ENCODE measurements around the gene ADAMTS20. TPM values are rescaled to one million over a fixed set of nuclear protein-coding genes. Genes with fewer than 3 reads are reported as not detected.

The ADAMTS20 gene
- total RNA-seq, 1 experiment from 2014 or later: 0.07 TPM

- intact Hi-C loops (cut with micrococcal nuclease; ENCODE audit: unreplicated experiment): no loop called here
- Histone ChIP-seq H3K4me1 (no peaks in the 10 kb centered on the region), H3K4me3 (ENCODE audit: low read depth, low read length) (no peak overlapping the region), H3K9me3 (peaks cover 21% of the 10 kb centered on the region), H3K36me3 (ENCODE audit: control insufficient read depth, insufficient read depth, low read length) (no peaks in the 10 kb centered on the region), H3K27me3 (replicated peaks; ENCODE audit: control insufficient read depth, insufficient read depth, low read length) (no peaks in the 10 kb centered on the region)
- Mint-ChIP-seq H3K4me1 (ENCODE audit: low read depth, unreplicated experiment) (no peaks in the 10 kb centered on the region), H3K9me3 (ENCODE audit: unreplicated experiment) (peaks cover 37% of the 10 kb centered on the region), H3K36me3 (ENCODE audit: insufficient read depth, unreplicated experiment) (no peaks in the 10 kb centered on the region), H3K27ac (ENCODE audit: unreplicated experiment) (no peak overlapping the region), H3K27me3 (ENCODE audit: insufficient read depth, unreplicated experiment) (no peaks in the 10 kb centered on the region), H3K4me3 (ENCODE audit: unreplicated experiment) (no peak overlapping the region)
- no peak for DNase-seq
- ChIA-PET POLR2A (no interaction called here), CTCF (no interaction called here)
- no TSS peak for BruUV-seq (replicated peaks)
- TF ChIP-seq CTCF (IDR thresholded peaks at IDR 0.05; ENCODE audit: insufficient read depth in 1 of 2, low read depth in 1 of 2, low read length in 1 of 2, severe bottlenecking in 1 of 2, unreplicated experiment in 1 of 2): no peak
Measured at GRCh38 chr12:43378448-43378847, 173.6 kb downstream of the ADAMTS20 start.

- Histone ChIP-seq H3K4me1 (no peaks in the 10 kb centered on the region), H3K4me3 (ENCODE audit: low read depth, low read length) (no peak overlapping the region), H3K27me3 (replicated peaks; ENCODE audit: control insufficient read depth, insufficient read depth, low read length) (no peaks in the 10 kb centered on the region), H3K36me3 (ENCODE audit: control insufficient read depth, insufficient read depth, low read length) (no peaks in the 10 kb centered on the region), H3K9me3 (no peaks in the 10 kb centered on the region)
- ChIA-PET POLR2A (no interaction called here), CTCF (no interaction called here)
- no peaks in the 10 kb centered on the region for H3K27me3 Mint-ChIP-seq (ENCODE audit: insufficient read depth, unreplicated experiment)
- H3K36me3 Mint-ChIP-seq (ENCODE audit: insufficient read depth, unreplicated experiment): no peaks in the 10 kb centered on the region
- intact Hi-C loops (cut with micrococcal nuclease; ENCODE audit: unreplicated experiment): no loop called here
- no peak for TF ChIP-seq CTCF (IDR thresholded peaks at IDR 0.05; ENCODE audit: insufficient read depth in 1 of 2, low read depth in 1 of 2, low read length in 1 of 2, severe bottlenecking in 1 of 2, unreplicated experiment in 1 of 2)
- H3K4me1 Mint-ChIP-seq (ENCODE audit: low read depth, unreplicated experiment): no peaks in the 10 kb centered on the region
- H3K27ac Mint-ChIP-seq (ENCODE audit: unreplicated experiment): no peak overlapping the region
- no peak overlapping the region for H3K4me3 Mint-ChIP-seq (ENCODE audit: unreplicated experiment)
- BruUV-seq (replicated peaks): no TSS peak
- no peak for DNase-seq
- H3K9me3 Mint-ChIP-seq (ENCODE audit: unreplicated experiment): no peaks in the 10 kb centered on the region
Measured at GRCh38 chr12:43370263-43370662, 181.7 kb downstream of the ADAMTS20 start.

GRCh38 chr12:43362910-43363694 is 188.9 kb downstream of the ADAMTS20 start:
- BruUV-seq (replicated peaks): no TSS peak
- H3K27me3 ChIP-seq (replicated peaks; ENCODE audit: control insufficient read depth, insufficient read depth, low read length): no peaks in the 10 kb centered on the region
- Mint-ChIP-seq H3K4me3 (ENCODE audit: unreplicated experiment) (no peak overlapping the region), H3K36me3 (ENCODE audit: insufficient read depth, unreplicated experiment) (no peaks in the 10 kb centered on the region), H3K27me3 (ENCODE audit: insufficient read depth, unreplicated experiment) (no peaks in the 10 kb centered on the region), H3K9me3 (ENCODE audit: unreplicated experiment) (no peaks in the 10 kb centered on the region), H3K4me1 (ENCODE audit: low read depth, unreplicated experiment) (peaks cover 11% of the 10 kb centered on the region), H3K27ac (ENCODE audit: unreplicated experiment) (no peak overlapping the region)
- H3K9me3 ChIP-seq: no peaks in the 10 kb centered on the region
- intact Hi-C loops (cut with micrococcal nuclease; ENCODE audit: unreplicated experiment): no loop called here
- ChIA-PET POLR2A (no interaction called here), CTCF (no interaction called here)
- peaks cover 4% of the 10 kb centered on the region; the same call in 1 of the 2 replicates for H3K4me1 ChIP-seq
- no peak for DNase-seq
- TF ChIP-seq CTCF (IDR thresholded peaks at IDR 0.05; ENCODE audit: insufficient read depth in 1 of 2, low read depth in 1 of 2, low read length in 1 of 2, severe bottlenecking in 1 of 2, unreplicated experiment in 1 of 2): no peak
- no peaks in the 10 kb centered on the region for H3K36me3 ChIP-seq (ENCODE audit: control insufficient read depth, insufficient read depth, low read length)
- H3K4me3 ChIP-seq (ENCODE audit: low read depth, low read length): no peak overlapping the region

Measured in Caco-2 (cell line).